IgD-negative memory B cell (primary cell): Measurements from ENCODE around the gene RPSA. TPM values are rescaled to one million over a fixed set of nuclear protein-coding genes. Genes with fewer than 3 reads are reported as not detected.

Source experiments
- H3K27ac Mint-ChIP-seq, 3 donors: one replicate each; pipeline ENCODE4 v1.8.0; 2020 to 2022; ENCODE audit warnings: mild to moderate bottlenecking in 3 of 3, mixed read lengths in 3 of 3, moderate library complexity in 1 of 3
- H3K27me3 Mint-ChIP-seq: one replicate; pipeline ENCODE4 v1.8.0; 2021; ENCODE audit warnings: mixed read lengths
- H3K36me3 Mint-ChIP-seq: one replicate; pipeline ENCODE4 v1.8.0; 2020; ENCODE audit warnings: mild to moderate bottlenecking, mixed read lengths
- H3K4me1 Mint-ChIP-seq, 3 donors: one replicate each; pipeline ENCODE4 v1.8.0; 2020 to 2022; ENCODE audit warnings: mixed read lengths in 3 of 3, mild to moderate bottlenecking in 1 of 3
- H3K4me3 Mint-ChIP-seq, 4 donors: one replicate each; pipeline ENCODE4 v1.8.0; 2020 to 2022; ENCODE audit warnings: mild to moderate bottlenecking in 4 of 4, mixed read lengths in 4 of 4, moderate library complexity in 3 of 4
- H3K9me3 Mint-ChIP-seq, 3 donors: one replicate each; pipeline ENCODE4 v1.8.0; 2020 to 2021; ENCODE audit warnings: mixed read lengths in 3 of 3, mild to moderate bottlenecking in 1 of 3
- polyA plus RNA-seq: library from polyadenylated mRNA; unstranded; fragments of 300-500 nt; fragmentation: Illumina TruSeq; gene quantifications from one replicate; pipeline ENCODE4 v1.2.3, GENCODE V29; 2021

Gene RPSA
- polyA plus RNA-seq, 1 donor from 2014 or later = 1,214 TPM

DNA sequence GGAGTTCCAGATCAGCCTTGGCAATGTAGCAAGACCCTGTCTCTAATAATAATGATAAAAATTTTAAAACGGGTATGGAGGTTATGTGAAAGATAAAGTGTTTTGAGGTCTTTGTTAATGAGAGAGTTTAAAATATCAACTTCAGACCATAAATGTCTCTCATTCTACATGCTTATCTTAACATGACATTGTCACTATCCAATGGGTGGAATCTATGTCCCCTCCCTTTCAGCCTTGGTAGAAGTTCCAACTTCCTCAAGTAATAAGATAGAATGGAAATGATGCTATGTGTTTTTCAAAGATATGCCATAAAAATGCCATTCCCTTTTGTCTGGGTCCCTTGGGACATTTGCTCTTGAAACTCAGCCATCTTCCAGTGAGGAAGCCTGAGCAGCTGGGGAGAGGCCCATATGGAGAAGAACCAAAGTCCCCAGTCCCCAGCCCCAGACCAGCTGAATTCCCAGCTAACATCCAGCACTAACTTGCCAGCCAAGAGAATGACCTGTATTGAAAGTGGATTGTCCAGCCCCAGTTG, 17.0 kb downstream of the RPSA start:
- Mint-ChIP-seq H3K27me3 (no peaks in the 10 kb centered on the region), H3K4me3 (no peak overlapping the region), H3K4me1 (no peaks in the 10 kb centered on the region), H3K36me3 (no peaks in the 10 kb centered on the region), H3K27ac (no peak overlapping the region), H3K9me3 (no peaks in the 10 kb centered on the region)

DNA sequence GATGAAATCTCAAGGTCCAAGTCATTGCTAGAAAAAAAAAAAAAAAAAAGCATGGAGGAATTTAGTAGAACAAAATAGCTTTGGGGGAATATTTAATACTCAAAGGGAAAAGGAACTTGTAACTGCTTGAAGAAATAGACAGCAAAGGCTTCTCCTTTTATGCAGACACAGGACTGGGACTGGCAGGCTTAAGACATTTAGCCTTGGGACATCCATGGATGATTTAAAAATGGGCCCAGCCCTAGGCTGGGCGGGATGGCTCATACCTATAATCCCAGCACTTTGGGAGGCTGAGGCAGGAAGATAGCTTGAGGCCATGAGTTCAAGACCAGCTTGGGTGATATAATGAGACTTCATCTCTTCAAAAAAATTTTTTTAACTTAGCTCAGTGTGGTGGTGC, 19.8 kb downstream of the RPSA start:
- Mint-ChIP-seq H3K4me3 (no peak overlapping the region), H3K27ac (no peak overlapping the region), H3K4me1 (no peaks in the 10 kb centered on the region), H3K9me3 (no peaks in the 10 kb centered on the region), H3K36me3 (peaks cover 3% of the 10 kb centered on the region), H3K27me3 (peaks cover 6% of the 10 kb centered on the region)

DNA sequence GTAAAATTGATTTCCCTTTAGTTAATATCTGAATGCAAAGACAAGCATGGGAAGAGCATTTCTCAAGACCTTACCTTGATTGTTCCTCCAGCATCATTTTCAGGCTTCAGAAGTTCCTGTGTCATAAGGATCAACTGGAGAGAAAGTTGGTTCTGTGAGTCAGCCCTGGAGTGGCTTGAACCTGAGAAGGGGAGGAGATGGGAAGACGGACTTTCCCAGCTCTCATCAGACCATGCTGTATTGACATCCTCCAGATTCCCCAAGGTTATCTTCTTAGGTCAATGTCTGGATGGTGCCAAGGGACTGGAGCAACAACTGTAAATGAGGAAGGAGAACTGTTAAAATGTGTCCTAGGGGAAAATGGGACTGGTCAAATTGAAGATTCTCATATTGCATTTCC, 21.0 kb downstream of the RPSA start:
- Mint-ChIP-seq H3K27me3 (peaks cover 6% of the 10 kb centered on the region), H3K4me3 (no peak overlapping the region), H3K27ac (no peak overlapping the region), H3K36me3 (peaks cover 4% of the 10 kb centered on the region), H3K9me3 (peaks cover 0 to 2% (median 0%) of the 10 kb centered on the region in 3 donors), H3K4me1 (no peaks in the 10 kb centered on the region)

DNA sequence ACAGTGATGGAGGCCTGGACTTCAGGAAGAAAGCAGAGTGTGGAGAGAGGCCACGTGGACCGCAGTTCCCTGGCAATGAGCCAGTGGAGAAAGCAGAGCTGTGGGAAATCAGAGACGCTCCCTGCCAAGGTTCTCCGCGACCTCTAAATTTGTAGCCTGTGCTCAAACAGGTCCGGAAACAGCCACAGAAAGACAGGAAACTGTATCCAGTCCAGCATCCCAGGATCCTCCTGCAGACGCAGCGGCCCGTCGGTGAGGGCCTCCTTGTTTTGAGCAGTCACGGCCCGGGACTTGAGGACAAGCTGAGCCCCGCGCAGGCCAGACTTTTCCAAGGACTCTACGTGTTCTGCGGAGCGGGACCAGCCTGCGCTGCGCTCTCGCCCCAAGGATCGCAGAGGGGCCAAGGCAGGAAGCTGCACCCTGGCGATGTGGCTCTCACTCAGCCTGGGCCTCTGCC, 22.3 kb downstream of the RPSA start:
- Mint-ChIP-seq H3K4me3 (no peak overlapping the region), H3K36me3 (peaks cover 6% of the 10 kb centered on the region), H3K27me3 (peaks cover 6% of the 10 kb centered on the region), H3K27ac (no peak overlapping the region), H3K4me1 (no peaks in the 10 kb centered on the region), H3K9me3 (peaks cover 0 to 2% (median 0%) of the 10 kb centered on the region in 3 donors)

GRCh38 chr3:39429466-39429865, 22.9 kb downstream of the RPSA start:
- H3K27ac Mint-ChIP-seq = no peak overlapping the region
- H3K36me3 Mint-ChIP-seq = peaks cover 6% of the 10 kb centered on the region
- H3K27me3 Mint-ChIP-seq = peaks cover 6% of the 10 kb centered on the region
- no peaks in the 10 kb centered on the region for H3K4me1 Mint-ChIP-seq
- H3K9me3 Mint-ChIP-seq = peaks cover 0 to 2% (median 0%) of the 10 kb centered on the region in 3 donors
- peak overlapping the region in 1 of 4 donors; percentile 74 for H3K4me3 Mint-ChIP-seq

- Mint-ChIP-seq H3K4me1 (peaks cover 0 to 5% (median 2%) of the 10 kb centered on the region in 3 donors), H3K27me3 (peaks cover 8% of the 10 kb centered on the region), H3K27ac (no peak overlapping the region), H3K36me3 (peaks cover 6% of the 10 kb centered on the region), H3K4me3 (peak overlapping the region in 1 of 4 donors; percentile 58), H3K9me3 (peaks cover 0 to 2% (median 0%) of the 10 kb centered on the region in 3 donors)
Observed at GRCh38 chr3:39432342-39432741, 25.8 kb downstream of the RPSA start.

DNA sequence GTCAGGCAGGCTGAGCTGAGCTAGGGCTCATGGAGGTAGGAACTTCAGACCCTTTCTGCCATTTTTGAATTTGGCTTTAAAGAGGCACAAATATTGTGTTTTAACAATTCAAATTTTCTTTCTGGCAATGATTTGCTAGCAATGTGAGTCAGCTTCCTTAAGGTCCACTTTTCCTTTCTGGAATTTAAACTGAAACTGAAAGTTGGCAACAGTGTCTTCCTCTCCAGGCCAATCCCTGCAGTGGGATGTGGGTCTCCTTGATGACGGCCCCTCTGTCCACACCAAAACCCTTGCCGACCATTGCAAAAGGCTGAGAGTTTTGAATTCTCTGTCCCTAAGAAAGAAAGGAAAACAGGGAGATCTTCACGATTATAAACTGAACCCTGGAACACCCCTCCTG, 27.1 kb downstream of the RPSA start:
- H3K27me3 Mint-ChIP-seq = peaks cover 8% of the 10 kb centered on the region
- peaks cover 6% of the 10 kb centered on the region for H3K36me3 Mint-ChIP-seq
- H3K4me3 Mint-ChIP-seq = no peak overlapping the region
- H3K9me3 Mint-ChIP-seq = peaks cover 0 to 2% (median 0%) of the 10 kb centered on the region in 3 donors
- H3K27ac Mint-ChIP-seq = no peak overlapping the region
- H3K4me1 Mint-ChIP-seq = peaks cover 0 to 5% (median 2%) of the 10 kb centered on the region in 3 donors

- H3K36me3 Mint-ChIP-seq = peaks cover 4% of the 10 kb centered on the region
- H3K27ac Mint-ChIP-seq = no peak overlapping the region
- H3K4me1 Mint-ChIP-seq = peaks cover 0 to 5% (median 2%) of the 10 kb centered on the region in 3 donors
- no peak overlapping the region for H3K4me3 Mint-ChIP-seq
- H3K27me3 Mint-ChIP-seq = peaks cover 8% of the 10 kb centered on the region
- peaks cover 0 to 2% (median 0%) of the 10 kb centered on the region in 3 donors for H3K9me3 Mint-ChIP-seq
Observed at GRCh38 chr3:39434574-39434973, 28.1 kb downstream of the RPSA start.

DNA sequence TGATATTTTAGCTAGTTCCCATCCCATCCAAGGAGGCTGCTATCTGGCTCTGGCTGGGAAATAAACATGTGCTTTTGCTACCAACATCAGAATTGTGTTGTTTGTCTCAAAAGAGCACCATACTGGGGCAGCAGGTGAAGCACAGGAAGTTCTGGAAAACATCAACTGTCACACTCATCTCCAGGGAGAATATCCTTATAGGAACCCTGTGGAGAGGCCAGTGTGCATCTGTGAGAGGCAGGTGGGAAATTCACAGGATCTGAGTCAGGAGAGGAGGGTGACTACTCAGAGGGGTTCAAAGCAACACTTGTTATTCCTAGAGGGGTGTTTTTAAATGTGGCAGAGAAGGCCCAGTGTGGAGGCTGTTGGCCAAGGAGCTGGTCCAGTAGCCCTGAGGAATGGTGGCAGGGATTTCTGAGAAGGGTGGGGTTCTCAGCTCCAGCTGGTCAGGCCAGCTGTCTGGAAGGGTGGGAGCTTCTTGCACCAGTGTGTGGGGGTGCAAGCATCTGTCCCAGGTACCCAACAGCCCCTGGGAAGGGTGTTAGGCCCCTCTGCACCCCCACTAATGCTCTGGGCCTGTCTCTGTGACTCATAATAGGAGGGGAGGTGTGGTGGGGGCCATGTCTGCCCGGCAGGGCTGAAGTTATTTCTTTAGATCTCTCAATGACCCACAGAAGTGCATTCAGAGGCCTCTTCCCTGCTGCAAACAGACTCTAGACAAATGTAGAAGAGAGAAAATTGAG, 28.7 kb downstream of the RPSA start:
- H3K9me3 Mint-ChIP-seq = peaks cover 0 to 2% (median 0%) of the 10 kb centered on the region in 3 donors
- H3K27me3 Mint-ChIP-seq = peaks cover 6% of the 10 kb centered on the region
- H3K27ac Mint-ChIP-seq = peak overlapping the region in 2 of 3 donors; percentile 5 to 47
- peaks cover 3% of the 10 kb centered on the region for H3K36me3 Mint-ChIP-seq
- H3K4me1 Mint-ChIP-seq = peaks cover 0 to 5% (median 2%) of the 10 kb centered on the region in 3 donors
- no peak overlapping the region for H3K4me3 Mint-ChIP-seq

DNA sequence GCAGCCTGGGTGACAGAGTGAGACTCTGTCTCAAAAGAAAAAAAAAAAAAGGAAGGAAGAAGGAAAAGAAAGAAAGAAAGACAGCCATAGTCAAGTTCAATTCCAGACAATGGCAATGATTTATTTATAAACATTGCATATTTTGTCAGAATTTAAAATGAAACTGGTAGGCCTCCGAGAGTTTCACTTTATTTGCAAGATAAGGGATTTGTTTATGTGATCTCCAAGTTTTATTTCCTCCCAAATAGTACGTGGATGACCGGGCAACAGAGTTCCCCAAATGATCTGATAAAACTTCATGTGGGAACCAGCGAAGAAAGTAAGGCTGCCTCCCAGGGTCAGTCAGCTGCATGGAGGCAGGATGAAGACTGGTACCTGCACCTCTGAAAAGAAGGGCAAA, 32.4 kb downstream of the RPSA start:
- H3K4me3 Mint-ChIP-seq = no peak overlapping the region
- H3K4me1 Mint-ChIP-seq = peaks cover 0 to 5% (median 2%) of the 10 kb centered on the region in 3 donors
- H3K27ac Mint-ChIP-seq = no peak overlapping the region
- H3K36me3 Mint-ChIP-seq = no peaks in the 10 kb centered on the region
- H3K9me3 Mint-ChIP-seq = no peaks in the 10 kb centered on the region
- peaks cover 1% of the 10 kb centered on the region for H3K27me3 Mint-ChIP-seq

DNA sequence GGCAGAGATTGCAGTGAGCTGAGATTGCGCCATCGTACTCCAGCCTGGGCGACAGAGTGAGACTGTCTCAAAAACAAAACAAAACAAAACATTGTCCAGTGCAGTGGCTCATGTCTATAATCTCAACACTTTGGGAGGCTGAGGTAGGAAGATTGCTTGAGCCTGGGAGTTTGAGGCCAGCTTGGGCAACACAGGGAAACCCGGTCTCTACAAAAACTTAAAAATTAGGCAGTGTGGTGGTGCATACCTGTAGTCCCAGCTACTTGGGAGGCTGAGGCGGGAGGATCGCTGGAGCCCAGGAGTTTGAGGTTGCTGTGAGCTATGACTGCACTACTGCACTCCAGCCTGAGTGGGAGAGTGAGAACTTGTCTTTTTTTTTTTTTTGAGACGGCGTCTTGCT, 33.8 kb downstream of the RPSA start:
- H3K9me3 Mint-ChIP-seq = no peaks in the 10 kb centered on the region
- H3K27ac Mint-ChIP-seq = no peak overlapping the region
- H3K4me3 Mint-ChIP-seq = no peak overlapping the region
- no peaks in the 10 kb centered on the region for H3K36me3 Mint-ChIP-seq
- H3K4me1 Mint-ChIP-seq = no peaks in the 10 kb centered on the region
- H3K27me3 Mint-ChIP-seq = no peaks in the 10 kb centered on the region

DNA sequence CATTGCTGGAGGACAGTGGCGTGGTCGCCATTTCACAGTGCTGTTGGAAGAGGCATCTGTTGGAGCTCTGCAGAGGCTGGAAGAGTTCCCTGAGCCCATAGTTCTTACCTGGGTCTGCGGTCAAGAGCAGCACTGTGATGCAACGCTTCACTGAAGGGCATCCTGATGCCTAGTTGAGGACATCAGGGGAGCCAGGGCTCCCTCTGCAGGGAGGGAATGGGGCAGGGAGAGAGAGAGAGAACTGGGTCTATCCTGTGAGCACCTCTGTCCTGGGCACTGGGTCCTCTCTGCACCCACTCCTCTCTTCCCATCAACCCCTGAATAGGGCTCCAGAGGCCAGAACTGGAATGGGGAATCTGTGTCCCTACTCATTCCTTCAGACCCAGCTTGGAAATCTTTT, 37.0 kb downstream of the RPSA start:
- Mint-ChIP-seq H3K4me1 (peaks cover 0 to 4% (median 0%) of the 10 kb centered on the region in 3 donors), H3K27me3 (no peaks in the 10 kb centered on the region)

DNA sequence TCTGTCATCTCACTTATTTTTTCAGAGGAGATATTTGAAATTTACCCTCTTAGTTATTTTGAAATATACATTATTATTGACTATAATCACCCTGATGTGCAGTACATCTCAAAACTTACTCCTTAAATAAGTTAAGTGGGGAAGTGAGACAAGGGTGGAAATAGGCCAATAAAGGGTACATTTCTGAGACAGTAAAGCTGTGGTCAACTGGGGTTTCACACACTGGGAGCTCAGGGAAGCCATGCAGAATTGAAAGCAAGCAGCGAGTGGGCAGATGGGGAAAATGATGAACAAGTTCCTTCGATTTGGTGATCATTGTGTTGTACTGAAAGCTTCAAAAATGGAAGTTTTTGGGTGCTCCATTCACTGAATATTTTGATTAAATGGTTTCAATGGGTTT, 39.4 kb downstream of the RPSA start:
- Mint-ChIP-seq H3K4me3 (no peak overlapping the region), H3K27ac (no peak overlapping the region), H3K9me3 (no peaks in the 10 kb centered on the region), H3K36me3 (no peaks in the 10 kb centered on the region), H3K4me1 (peaks cover 0 to 4% (median 0%) of the 10 kb centered on the region in 3 donors), H3K27me3 (no peaks in the 10 kb centered on the region)

More for the DNA sequence above, 37.0 kb downstream of the RPSA start:
- Mint-ChIP-seq H3K4me3 (no peak overlapping the region), H3K9me3 (no peaks in the 10 kb centered on the region), H3K27ac (no peak overlapping the region), H3K36me3 (no peaks in the 10 kb centered on the region)

DNA sequence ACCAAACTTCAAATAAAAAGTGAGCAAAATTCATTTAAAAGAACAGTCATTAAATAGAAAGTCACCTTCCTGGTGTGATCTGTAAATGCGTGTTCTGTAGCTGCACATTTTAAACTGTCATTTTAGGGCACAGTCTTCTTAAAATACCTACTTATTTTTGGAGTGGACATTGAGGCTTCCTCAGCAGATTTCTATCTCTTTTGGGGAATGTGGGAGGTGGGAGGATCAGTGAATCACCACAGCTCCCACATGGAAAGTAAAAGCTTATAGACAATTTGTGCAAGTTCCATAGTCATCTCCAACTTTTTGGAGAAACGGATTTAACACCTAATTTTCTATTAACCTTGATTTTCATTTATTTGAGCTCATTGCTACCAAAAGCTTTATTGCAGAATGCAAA, 39.9 kb downstream of the RPSA start:
- Mint-ChIP-seq H3K36me3 (no peaks in the 10 kb centered on the region), H3K27me3 (peaks cover 1% of the 10 kb centered on the region), H3K27ac (no peak overlapping the region)

DNA sequence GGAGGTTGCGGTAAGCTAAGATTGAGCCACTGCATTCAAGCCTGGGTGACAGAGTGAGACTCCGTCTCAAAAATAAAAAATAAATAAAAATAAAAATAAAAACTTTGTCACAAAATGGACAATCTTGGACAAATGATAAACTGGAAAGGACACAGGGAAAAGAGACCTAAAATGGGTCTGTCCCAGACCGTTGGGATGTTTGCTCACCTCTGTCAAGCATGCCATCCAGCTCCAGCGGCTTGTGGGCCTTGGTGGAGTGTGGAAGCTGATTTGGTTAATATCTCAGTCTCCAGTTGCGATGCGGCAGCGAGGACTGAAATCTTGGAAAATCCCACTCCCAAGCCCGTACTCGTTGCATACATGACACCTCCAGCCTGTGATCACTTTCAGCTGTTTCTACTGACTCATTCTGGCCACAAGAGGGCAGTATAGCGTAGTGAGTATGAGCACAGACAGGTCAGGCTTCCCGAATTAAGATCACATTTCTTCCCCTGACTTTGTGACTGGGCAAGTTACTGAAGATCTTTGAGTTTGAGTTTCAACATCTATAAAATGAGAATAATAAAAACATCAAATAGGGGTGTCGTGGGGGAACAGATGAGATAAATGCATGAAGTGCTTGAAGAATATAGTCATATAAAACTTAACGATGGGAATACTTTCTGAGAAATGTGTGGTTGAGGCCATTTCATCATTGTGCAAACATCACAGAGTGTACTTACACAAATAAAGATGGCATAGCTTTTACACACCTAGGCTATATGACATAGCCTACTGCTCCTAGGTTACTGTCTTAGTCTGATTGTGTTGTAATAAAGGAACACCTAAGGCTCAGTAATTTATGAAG, 41.3 kb downstream of the RPSA start:
- H3K4me3 Mint-ChIP-seq = peak overlapping the region in 1 of 4 donors; percentile 73
- H3K36me3 Mint-ChIP-seq = no peaks in the 10 kb centered on the region
- H3K4me1 Mint-ChIP-seq = peaks cover 0 to 4% (median 0%) of the 10 kb centered on the region in 3 donors
- no peaks in the 10 kb centered on the region for H3K9me3 Mint-ChIP-seq
- no peak overlapping the region for H3K27ac Mint-ChIP-seq
- H3K27me3 Mint-ChIP-seq = peaks cover 1% of the 10 kb centered on the region

More for the DNA sequence above, 39.9 kb downstream of the RPSA start:
- Mint-ChIP-seq H3K4me3 (no peak overlapping the region), H3K9me3 (no peaks in the 10 kb centered on the region), H3K4me1 (peaks cover 0 to 4% (median 0%) of the 10 kb centered on the region in 3 donors)
